CD4-positive, CD25-positive, alpha-beta regulatory T cell (primary cell): Measurements from ENCODE around the gene CACNB4. TPM values are rescaled to one million over a fixed set of nuclear protein-coding genes. Genes with fewer than 3 reads are reported as not detected.

Experiments used
- ATAC-seq, 2 donors: fragments of 150-1000 bp; cut with Tn5 transposase; one replicate each; pipeline ENCODE4 v1.10.0; 2021; ENCODE audit warnings: low read depth in 2 of 2, moderate number of reproducible peaks in 2 of 2, moderate library complexity in 1 of 2
- DNase-seq, 3 donors: peaks; one replicate each; pipeline versions ENCODE4 v3.0.0 to v3.0.0-alpha.2; 2012 to 2022; ENCODE audit warnings: mixed read lengths in 1 of 3
- H3K27ac ChIP-seq: one replicate; pipeline ENCODE4 v1.7.0; 2013; ENCODE audit warnings: mild to moderate bottlenecking, low read length; ENCODE audit not compliant: insufficient read depth, poor library complexity, severe bottlenecking
- H3K27me3 ChIP-seq: one replicate; pipeline ENCODE4 v1.7.0; 2013; ENCODE audit warnings: low read length; ENCODE audit not compliant: control insufficient read depth, insufficient read depth
- H3K36me3 ChIP-seq: one replicate; pipeline ENCODE4 v1.7.0; 2013; ENCODE audit warnings: mild to moderate bottlenecking, low read length, moderate library complexity; ENCODE audit not compliant: control insufficient read depth, insufficient read depth
- H3K4me1 ChIP-seq: 2 replicates; pipeline ENCODE4 v1.7.0; 2013; ENCODE audit warnings: mild to moderate bottlenecking, low read length; ENCODE audit not compliant: insufficient read depth, control insufficient read depth, poor library complexity, severe bottlenecking
- H3K4me3 ChIP-seq: one replicate; pipeline ENCODE4 v1.7.0; 2013; ENCODE audit warnings: low read depth, mild to moderate bottlenecking, low read length, moderate library complexity
- H3K9me3 ChIP-seq, 2 experiments: 1 replicate in 1 of 2; 2 replicates in 1 of 2; pipeline ENCODE4 v1.7.0; 2013; ENCODE audit warnings: low read length in 2 of 2, mild to moderate bottlenecking in 1 of 2, moderate library complexity in 1 of 2; ENCODE audit not compliant: control insufficient read depth in 2 of 2
- H3K27ac Mint-ChIP-seq, 3 donors: one replicate each; pipeline ENCODE4 v1.8.0; 2020 to 2022; ENCODE audit warnings: mild to moderate bottlenecking in 3 of 3, mixed read lengths in 3 of 3, moderate library complexity in 2 of 3
- H3K27me3 Mint-ChIP-seq: one replicate; pipeline ENCODE4 v1.8.0; 2022; ENCODE audit warnings: mild to moderate bottlenecking, mixed read lengths
- H3K36me3 Mint-ChIP-seq: one replicate; pipeline ENCODE4 v1.8.0; 2020; ENCODE audit warnings: mixed read lengths
- H3K4me1 Mint-ChIP-seq, 4 donors: one replicate each; pipeline ENCODE4 v1.8.0; 2020 to 2022; ENCODE audit warnings: mixed read lengths in 4 of 4, mild to moderate bottlenecking in 1 of 4
- H3K4me3 Mint-ChIP-seq, 4 donors: one replicate each; pipeline ENCODE4 v1.8.0; 2020 to 2022; ENCODE audit warnings: mild to moderate bottlenecking in 4 of 4, mixed read lengths in 4 of 4, moderate library complexity in 3 of 4
- H3K9me3 Mint-ChIP-seq, 7 donors: one replicate each; pipeline ENCODE4 v1.8.0; 2020 to 2022; ENCODE audit warnings: mixed read lengths in 7 of 7, mild to moderate bottlenecking in 3 of 7, moderate library complexity in 2 of 7
- polyA plus RNA-seq, 4 donors: library from polyadenylated mRNA; unstranded; fragments of 300-500 nt; fragmentation: Illumina TruSeq; gene quantifications; one replicate each; pipeline ENCODE4 v1.2.3, GENCODE V29; 2021
- total RNA-seq: library from RNA; stranded (reverse); gene quantifications from one replicate; pipeline ENCODE4 v1.2.3, GENCODE V29; 2022

Gene CACNB4
- total and polyA plus RNA-seq, 5 donors from 2014 or later, result 0.30 TPM; not detected in 4

GRCh38 chr2:151826737-151827157, 272.1 kb downstream of the CACNB4 start:
- Mint-ChIP-seq H3K36me3 (no peaks in the 10 kb centered on the region), H3K4me1 (peaks cover 28 to 63% (median 52%) of the 10 kb centered on the region in 4 donors), H3K27ac (peak overlapping the region; percentile 26 to 95 (median 57)), H3K9me3 (peaks cover 0 to 1% (median 0%) of the 10 kb centered on the region in 7 donors), H3K4me3 (peak overlapping the region; percentile 88 to 97 (median 92)), H3K27me3 (peaks cover 12% of the 10 kb centered on the region)
- H3K4me3 ChIP-seq, result peak overlapping the region; percentile 95
- no peak for ATAC-seq
- no peaks in the 10 kb centered on the region for H3K27me3 ChIP-seq
- no peaks in the 10 kb centered on the region for H3K9me3 ChIP-seq
- H3K4me1 ChIP-seq, result peaks cover 50% of the 10 kb centered on the region
- H3K36me3 ChIP-seq, result no peaks in the 10 kb centered on the region
- DNase-seq, result peak in 2 of 3 donors; percentile 8 to 53
- H3K27ac ChIP-seq, result no peak overlapping the region

- H3K4me3 ChIP-seq, result peak overlapping the region; percentile 38
- Mint-ChIP-seq H3K27ac (no peak overlapping the region), H3K4me3 (peak overlapping the region in 2 of 4 donors; percentile 3 to 13), H3K27me3 (peaks cover 12% of the 10 kb centered on the region), H3K36me3 (peaks cover 7% of the 10 kb centered on the region), H3K9me3 (peaks cover 0 to 1% (median 0%) of the 10 kb centered on the region in 7 donors), H3K4me1 (peaks cover 38 to 79% (median 63%) of the 10 kb centered on the region in 4 donors)
- H3K27me3 ChIP-seq, result no peaks in the 10 kb centered on the region
- no peaks in the 10 kb centered on the region for H3K9me3 ChIP-seq
- no peak overlapping the region for H3K27ac ChIP-seq
- no peak for DNase-seq
- ATAC-seq, result no peak
- peaks cover 50% of the 10 kb centered on the region for H3K4me1 ChIP-seq
- H3K36me3 ChIP-seq, result no peaks in the 10 kb centered on the region
Measured at GRCh38 chr2:151824886-151825285, 274.0 kb downstream of the CACNB4 start.

- DNase-seq (no peak), ATAC-seq (no peak)
- Histone ChIP-seq H3K27me3 (no peaks in the 10 kb centered on the region), H3K4me3 (peak overlapping the region; percentile 38), H3K27ac (no peak overlapping the region), H3K9me3 (no peaks in the 10 kb centered on the region), H3K36me3 (no peaks in the 10 kb centered on the region), H3K4me1 (peaks cover 45% of the 10 kb centered on the region)
- peaks cover 7% of the 10 kb centered on the region for H3K36me3 Mint-ChIP-seq
- peaks cover 38 to 85% (median 67%) of the 10 kb centered on the region in 4 donors for H3K4me1 Mint-ChIP-seq
- H3K4me3 Mint-ChIP-seq, result peak overlapping the region in 3 of 4 donors; percentile 6 to 69 (median 53)
- H3K27me3 Mint-ChIP-seq, result peaks cover 10% of the 10 kb centered on the region
- H3K9me3 Mint-ChIP-seq, result peaks cover 0 to 1% (median 0%) of the 10 kb centered on the region in 7 donors
- H3K27ac Mint-ChIP-seq, result no peak overlapping the region
Measured at GRCh38 chr2:151823651-151824050, 275.2 kb downstream of the CACNB4 start.

GRCh38 chr2:151819920-151820319, 278.9 kb downstream of the CACNB4 start:
- H3K36me3 ChIP-seq, result peaks cover under 1% of the 10 kb centered on the region
- Mint-ChIP-seq H3K36me3 (peaks cover 14% of the 10 kb centered on the region), H3K27ac (no peak overlapping the region), H3K9me3 (no peaks in the 10 kb centered on the region), H3K4me1 (peaks cover 31 to 84% (median 51%) of the 10 kb centered on the region in 4 donors), H3K4me3 (no peak overlapping the region), H3K27me3 (no peaks in the 10 kb centered on the region)
- H3K27me3 ChIP-seq, result no peaks in the 10 kb centered on the region
- H3K9me3 ChIP-seq, result no peaks in the 10 kb centered on the region
- ATAC-seq, result no peak
- H3K27ac ChIP-seq, result no peak overlapping the region
- H3K4me3 ChIP-seq, result no peak overlapping the region
- DNase-seq, result peak in 1 of 3 donors; percentile 42
- peaks cover 17% of the 10 kb centered on the region for H3K4me1 ChIP-seq

GRCh38 chr2:151817929-151818328, 280.9 kb downstream of the CACNB4 start:
- H3K9me3 Mint-ChIP-seq, result no peaks in the 10 kb centered on the region
- H3K36me3 Mint-ChIP-seq, result peaks cover 14% of the 10 kb centered on the region
- no peak overlapping the region for H3K27ac Mint-ChIP-seq
- no peaks in the 10 kb centered on the region for H3K27me3 Mint-ChIP-seq
- no peak for ATAC-seq
- no peaks in the 10 kb centered on the region for H3K9me3 ChIP-seq
- peaks cover 20% of the 10 kb centered on the region for H3K36me3 ChIP-seq
- H3K4me1 ChIP-seq, result no peaks in the 10 kb centered on the region
- H3K4me3 Mint-ChIP-seq, result no peak overlapping the region
- H3K27ac ChIP-seq, result no peak overlapping the region
- peaks cover 30 to 64% (median 36%) of the 10 kb centered on the region in 4 donors for H3K4me1 Mint-ChIP-seq
- no peaks in the 10 kb centered on the region for H3K27me3 ChIP-seq
- no peak for DNase-seq
- H3K4me3 ChIP-seq, result no peak overlapping the region

- Histone ChIP-seq H3K4me3 (no peak overlapping the region), H3K9me3 (no peaks in the 10 kb centered on the region), H3K36me3 (peaks cover 30% of the 10 kb centered on the region), H3K27me3 (no peaks in the 10 kb centered on the region), H3K4me1 (no peaks in the 10 kb centered on the region), H3K27ac (no peak overlapping the region)
- ATAC-seq, result no peak
- no peak overlapping the region for H3K27ac Mint-ChIP-seq
- H3K4me3 Mint-ChIP-seq, result no peak overlapping the region
- H3K27me3 Mint-ChIP-seq, result no peaks in the 10 kb centered on the region
- no peak for DNase-seq
- peaks cover 24 to 54% (median 29%) of the 10 kb centered on the region in 4 donors for H3K4me1 Mint-ChIP-seq
- H3K9me3 Mint-ChIP-seq, result peaks cover 0 to 2% (median 0%) of the 10 kb centered on the region in 7 donors
- peaks cover 18% of the 10 kb centered on the region for H3K36me3 Mint-ChIP-seq
Measured at GRCh38 chr2:151816843-151817242, 282.0 kb downstream of the CACNB4 start.

- no peak overlapping the region for H3K27ac ChIP-seq
- ATAC-seq (no peak), DNase-seq (no peak)
- peaks cover 20 to 47% (median 25%) of the 10 kb centered on the region in 4 donors for H3K4me1 Mint-ChIP-seq
- no peaks in the 10 kb centered on the region for H3K9me3 ChIP-seq
- H3K4me3 Mint-ChIP-seq, result peak overlapping the region in 1 of 4 donors; percentile 24
- no peaks in the 10 kb centered on the region for H3K27me3 ChIP-seq
- H3K4me1 ChIP-seq, result no peaks in the 10 kb centered on the region
- peaks cover 22% of the 10 kb centered on the region for H3K36me3 Mint-ChIP-seq
- no peak overlapping the region for H3K4me3 ChIP-seq
- H3K27ac Mint-ChIP-seq, result no peak overlapping the region
- peaks cover 0 to 2% (median 0%) of the 10 kb centered on the region in 7 donors for H3K9me3 Mint-ChIP-seq
- no peaks in the 10 kb centered on the region for H3K27me3 Mint-ChIP-seq
- peaks cover 37% of the 10 kb centered on the region for H3K36me3 ChIP-seq
Measured at GRCh38 chr2:151815821-151816489, 282.9 kb downstream of the CACNB4 start.

- Histone ChIP-seq H3K27me3 (no peaks in the 10 kb centered on the region), H3K4me1 (peaks cover 17% of the 10 kb centered on the region), H3K9me3 (no peaks in the 10 kb centered on the region), H3K4me3 (no peak overlapping the region), H3K27ac (no peak overlapping the region), H3K36me3 (peaks cover 59% of the 10 kb centered on the region)
- ATAC-seq, result no peak
- Mint-ChIP-seq H3K4me3 (no peak overlapping the region), H3K27ac (peak overlapping the region in 2 of 3 donors; percentile 23 to 87), H3K36me3 (peaks cover 22% of the 10 kb centered on the region), H3K9me3 (peaks cover 0 to 2% (median 0%) of the 10 kb centered on the region in 7 donors), H3K4me1 (peaks cover 10 to 15% (median 12%) of the 10 kb centered on the region in 4 donors), H3K27me3 (no peaks in the 10 kb centered on the region)
- DNase-seq, result no peak
Measured at GRCh38 chr2:151810489-151810888, 288.4 kb downstream of the CACNB4 start.
